ENCODE results near the gene TAGLN3.

TAGLN3 gene

DNA sequence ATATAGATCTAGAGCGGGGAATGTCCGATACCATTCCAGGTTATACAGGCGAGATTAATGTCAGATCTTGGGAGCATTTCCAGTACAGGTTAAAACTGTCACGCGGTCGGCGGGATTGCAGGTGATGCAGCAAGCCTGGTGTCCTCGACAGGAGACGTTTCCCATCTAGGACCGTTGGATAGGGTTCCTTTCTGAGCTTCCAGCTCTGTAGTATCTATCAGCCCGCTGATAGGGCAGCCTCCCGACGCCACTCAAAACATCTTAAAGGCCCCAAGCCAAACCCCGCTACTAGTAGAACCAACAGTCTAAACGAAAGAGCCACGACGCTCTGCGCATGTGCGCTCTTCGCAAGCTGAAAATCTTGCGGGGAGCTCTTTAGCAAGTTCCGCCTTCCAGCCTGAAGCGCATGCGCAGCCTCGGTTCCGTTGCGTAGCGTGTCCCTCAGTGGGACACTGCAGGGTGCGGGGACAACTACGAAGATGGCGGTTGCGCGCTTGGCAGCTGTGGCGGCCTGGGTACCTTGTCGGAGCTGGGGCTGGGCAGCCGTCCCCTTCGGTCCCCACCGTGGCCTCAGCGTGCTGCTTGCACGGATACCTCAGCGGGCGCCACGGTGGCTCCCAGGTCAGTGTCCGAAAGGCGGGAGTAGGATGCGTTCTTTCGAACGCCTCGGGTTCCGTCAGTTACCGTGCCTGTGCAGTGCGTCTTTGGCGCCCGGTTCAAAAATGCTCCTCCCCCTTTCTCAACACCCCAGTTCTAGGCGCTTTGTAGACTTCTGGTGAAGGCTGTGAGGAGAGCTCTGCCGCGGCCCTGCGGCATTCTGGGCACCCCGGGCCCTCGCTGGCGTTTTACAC, 19.9 kb upstream of the TAGLN3 start, which contains the start of gene ABHD10:
Gene ABHD10, plus strand, starts transcription at position 444 of the 851 bp plus-strand sequence. Its CDS starts 36 bp downstream, at position 480.
- DNase-seq (ENCODE audit: low read depth) = peak; percentile 89

DNA sequence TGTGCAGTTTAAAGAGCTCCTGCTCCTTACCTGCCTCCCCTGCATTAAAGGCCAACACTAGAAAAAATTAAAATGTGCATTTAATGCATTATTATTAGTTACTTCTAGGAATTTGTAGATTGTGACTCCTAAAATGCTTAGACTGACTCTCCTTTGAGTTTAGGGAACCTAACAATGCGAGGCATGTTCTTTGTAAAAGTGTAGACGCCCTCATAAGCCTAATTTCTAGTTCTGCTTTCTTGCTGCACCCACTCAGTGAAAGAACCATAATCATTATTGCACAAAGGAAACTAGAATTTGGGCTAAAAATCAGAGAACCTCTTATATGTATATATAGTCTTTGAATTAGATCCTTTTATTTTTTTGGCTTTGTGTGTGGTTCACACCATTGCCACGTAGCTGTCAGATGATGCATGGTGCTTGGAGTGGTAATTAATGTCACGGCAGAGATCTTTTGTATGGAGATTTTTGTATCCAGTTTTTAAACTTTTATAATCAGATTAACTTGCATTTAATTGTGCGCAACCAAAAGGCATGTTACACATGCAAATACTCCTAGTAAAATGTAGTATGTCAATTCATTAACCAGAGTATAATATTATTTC, 19.2 kb upstream of the TAGLN3 start:
- no peak for DNase-seq (ENCODE audit: low read depth)

DNA sequence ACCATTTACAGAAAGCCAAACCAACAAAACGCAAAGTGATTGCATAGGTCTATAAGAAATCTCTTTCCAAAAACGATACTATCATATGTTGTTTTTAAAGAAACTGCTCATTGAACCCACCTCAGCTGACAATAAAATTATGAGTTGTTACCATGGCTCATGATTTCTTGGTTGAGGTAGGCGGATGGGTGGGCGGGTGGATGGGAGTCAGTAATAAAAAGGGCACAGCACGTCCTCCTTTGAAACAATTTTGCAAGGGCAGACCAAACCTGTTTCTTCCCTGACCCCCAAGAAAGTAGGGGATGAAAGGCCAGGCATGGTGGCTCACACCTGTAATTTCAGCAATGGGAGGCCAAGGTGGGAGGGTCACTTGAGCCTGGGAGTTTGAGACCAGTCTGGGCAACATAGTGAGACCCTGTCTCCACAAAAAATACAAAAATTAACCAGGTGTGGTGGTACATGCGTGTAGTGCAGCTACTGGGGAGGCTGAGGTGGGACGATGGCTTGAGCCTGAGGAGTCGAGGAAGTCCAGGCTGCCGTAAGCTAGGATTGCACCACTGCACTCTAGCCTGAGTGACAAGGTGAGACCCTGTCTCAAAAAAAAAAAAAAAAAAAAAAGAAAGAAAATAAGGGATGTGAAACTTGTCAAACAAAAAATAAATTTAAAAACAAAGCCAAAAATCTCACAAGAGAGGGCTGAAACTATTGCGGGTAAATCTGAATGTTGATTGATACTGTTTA, 17.8 kb upstream of the TAGLN3 start:
- no peak for DNase-seq (ENCODE audit: low read depth)

DNA sequence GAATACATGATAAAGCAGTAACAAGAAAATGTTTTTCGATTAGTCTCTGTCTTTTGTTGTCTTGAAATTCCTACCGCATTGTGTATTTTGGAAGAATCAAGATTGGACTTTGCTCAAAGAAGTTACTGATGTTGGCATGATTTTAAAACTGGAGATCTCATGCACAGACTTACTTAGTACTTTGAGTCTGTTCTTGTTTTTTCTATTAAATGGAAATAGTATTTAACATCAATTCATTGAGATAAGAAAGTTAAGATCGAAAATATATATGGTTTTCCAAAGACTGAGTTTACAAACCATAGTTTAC, 17.3 kb upstream of the TAGLN3 start:
- no peak for DNase-seq (ENCODE audit: low read depth)

DNA sequence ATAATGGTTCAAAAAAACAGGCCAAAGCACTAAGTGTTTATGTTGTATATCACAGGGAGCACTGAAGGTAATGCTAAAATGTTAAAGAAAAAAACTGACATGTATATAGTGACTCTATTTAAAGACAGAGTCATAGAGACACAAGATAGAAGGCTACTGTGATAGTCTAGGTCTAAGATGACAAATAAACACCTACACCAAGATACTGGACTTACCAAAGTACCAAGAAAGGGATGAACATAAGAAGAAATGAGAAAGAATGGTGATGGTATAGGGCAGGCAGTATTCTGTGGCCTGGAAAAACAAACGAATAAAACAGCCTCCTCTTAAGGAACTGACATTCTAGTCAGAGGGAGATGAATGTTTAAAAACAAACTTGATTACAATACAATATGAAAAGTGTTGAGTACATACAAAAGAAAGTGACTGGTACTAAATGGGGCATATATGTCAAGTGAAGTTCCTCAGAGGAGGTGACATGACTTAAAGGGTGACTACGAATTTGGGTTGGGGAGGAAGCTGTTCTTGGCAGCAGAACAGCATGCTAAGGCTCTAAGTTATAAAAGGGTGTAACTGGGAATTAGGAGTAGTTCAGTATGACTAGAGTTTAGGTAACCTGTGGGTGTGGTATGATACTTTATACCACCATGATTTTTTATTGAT, 14.0 kb upstream of the TAGLN3 start:
- DNase-seq (ENCODE audit: low read depth) = no peak

DNA sequence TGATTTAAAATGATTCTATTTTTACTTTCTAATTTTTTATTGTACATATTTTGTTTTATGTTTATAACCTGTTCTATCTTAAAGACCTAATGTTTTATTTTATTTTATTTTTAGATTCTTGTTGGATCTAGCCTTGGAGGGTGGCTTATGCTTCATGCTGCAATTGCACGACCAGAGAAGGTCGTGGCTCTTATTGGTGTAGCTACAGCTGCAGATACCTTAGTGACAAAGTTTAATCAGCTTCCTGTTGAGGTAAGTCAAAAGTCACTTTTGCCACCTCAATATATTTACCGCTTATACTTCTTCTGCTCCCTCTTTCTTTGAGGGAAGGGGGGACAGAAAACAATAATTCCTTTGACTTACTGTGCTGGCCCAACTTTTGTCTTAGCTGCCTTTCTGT, 11.9 kb upstream of the TAGLN3 start:
- DNase-seq (ENCODE audit: low read depth) = no peak

DNA sequence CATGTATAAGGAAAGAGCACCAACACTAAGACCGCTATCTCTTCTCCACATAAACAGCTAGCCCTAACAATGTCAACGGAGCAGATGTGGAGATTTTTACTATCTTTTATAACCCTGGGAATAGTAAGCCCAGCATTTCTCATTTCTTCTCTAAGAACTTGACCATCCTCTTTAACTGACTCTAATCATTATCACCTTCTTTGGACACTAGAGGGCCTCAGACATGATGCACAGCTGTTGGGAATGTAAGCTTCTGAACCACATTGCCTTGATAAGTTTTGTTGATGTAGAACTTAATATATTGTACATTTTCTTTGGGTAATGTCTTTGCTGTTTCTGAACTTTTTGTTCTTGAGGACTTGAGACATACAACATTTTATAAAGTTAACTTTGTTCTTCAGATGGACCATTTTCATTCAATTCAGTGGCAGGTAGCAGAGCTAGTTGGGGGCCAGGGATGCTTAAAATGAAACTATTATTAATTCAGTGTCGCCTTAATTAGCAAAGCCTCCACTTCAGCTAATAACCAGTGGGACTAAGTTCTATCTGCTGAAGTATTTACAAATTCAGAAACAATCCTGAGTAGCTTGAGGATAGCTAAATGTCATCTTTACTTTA, 9.6 kb upstream of the TAGLN3 start:
- DNase-seq (ENCODE audit: low read depth) = no peak

DNA sequence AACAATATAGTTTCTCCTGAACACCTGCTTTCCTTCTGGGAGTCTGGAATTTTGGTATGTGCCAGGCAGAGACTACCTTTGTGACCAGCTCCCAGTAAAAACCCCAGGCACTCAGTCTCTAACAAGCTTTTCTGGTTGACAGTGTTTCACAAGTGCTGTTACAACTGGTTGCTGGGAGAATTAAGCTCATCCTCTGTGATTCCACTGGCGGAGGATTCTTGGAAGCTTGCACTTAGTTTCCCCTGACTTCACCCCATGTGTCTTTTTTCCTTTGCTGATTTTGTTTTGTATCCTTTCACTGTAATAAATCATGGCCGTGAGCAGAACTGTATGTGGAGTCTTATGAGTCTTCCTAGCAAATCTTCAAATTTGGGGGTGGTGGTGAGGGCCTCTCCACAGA, 5.7 kb upstream of the TAGLN3 start:
- DNase-seq (ENCODE audit: low read depth) = no peak

DNA sequence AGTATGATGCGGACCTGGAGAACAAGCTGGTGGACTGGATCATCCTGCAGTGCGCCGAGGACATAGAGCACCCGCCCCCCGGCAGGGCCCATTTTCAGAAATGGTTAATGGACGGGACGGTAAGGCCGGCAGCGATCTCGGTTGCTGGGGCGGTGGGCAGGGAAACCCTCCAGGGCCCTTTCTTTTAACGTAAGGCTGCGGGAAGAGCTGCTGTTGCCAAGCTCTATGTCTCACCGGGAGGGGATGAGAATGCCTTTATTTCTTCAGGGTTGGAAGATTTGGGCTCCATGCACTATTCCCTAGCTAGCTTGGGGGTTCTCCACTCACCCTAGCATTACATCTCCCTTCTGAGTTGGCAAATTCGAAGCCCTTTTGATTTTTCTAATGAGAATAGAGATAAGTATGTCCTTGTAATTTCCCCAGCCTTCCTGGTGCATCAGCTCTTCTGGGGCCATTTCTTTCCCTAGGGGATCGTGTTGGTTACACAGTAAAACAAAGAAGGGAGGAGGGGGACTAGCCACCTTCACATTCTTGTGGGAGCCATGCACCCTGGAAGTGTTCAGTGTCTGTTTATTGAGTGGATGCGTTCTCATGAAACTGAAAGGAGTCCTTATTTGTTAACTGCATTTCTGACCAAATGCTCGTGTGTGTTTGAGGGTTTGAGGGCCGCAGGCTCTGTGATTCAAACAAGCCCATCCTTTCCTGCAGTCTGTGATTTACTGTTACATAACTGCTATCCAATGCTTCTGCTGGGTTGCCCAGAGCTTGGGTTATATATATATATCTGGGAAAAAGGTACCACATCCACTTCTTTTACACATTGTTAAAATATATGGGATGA, 982 bp downstream of the TAGLN3 start:
- DNase-seq (ENCODE audit: low read depth) = no peak

DNA sequence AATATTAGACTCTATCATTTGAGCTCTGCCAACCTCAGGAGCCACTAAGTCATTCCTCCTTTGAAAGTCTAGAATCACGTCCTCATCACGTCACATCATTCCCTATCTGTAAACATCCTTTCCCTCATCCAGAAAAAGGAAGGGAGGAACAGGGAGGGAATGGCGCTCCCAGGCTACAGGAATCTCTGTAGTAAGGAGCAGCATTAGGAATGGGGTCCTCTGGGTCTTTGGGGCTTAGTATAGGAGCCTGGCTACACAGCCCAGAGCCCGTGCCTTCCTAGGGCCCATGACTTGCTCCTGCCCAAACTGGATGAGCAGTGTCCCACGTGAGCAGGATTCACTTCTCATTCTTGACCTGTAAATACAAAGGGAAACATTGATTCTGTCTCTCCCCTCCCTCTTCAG, 1.6 kb downstream of the TAGLN3 start:
- no peak for DNase-seq (ENCODE audit: low read depth)

DNA sequence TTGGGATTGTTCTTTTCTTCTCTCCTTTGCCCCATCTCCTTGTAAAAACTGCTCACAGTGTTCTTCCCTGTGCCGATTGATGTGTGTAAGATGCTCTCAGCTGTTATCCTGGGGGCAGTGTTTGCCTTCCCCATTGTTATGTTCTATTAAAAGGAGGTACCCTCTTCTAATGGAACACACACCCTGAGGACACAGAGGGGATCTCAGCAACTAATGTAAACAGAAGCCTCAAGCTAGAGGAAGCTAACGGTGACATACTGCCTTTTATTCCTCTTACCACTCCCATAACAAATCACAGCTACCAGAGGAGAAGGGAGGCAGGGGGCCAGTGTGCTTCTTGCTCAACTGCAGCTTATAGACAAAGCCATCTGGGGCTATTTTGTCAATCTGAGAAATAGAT, 2.2 kb downstream of the TAGLN3 start:
- DNase-seq (ENCODE audit: low read depth) = no peak

DNA sequence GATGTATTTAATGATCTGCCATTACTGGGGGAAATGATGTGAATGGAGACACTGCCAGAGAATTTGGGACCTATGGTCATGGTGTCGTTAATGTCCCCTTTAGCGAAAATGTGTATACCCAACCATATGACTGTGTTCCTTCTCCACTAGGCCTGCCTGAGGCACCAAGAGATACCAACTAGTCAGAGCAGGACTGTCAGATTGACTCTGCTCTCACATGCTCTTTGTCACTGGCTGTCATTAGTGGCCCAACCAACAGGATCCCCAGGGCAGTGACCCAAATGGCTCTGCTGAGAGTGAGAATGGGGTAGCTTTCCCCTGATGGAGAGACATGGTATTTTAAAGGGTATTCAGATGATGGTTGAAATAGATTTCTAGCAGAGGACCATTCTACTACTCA, 2.8 kb downstream of the TAGLN3 start:
- DNase-seq (ENCODE audit: low read depth) = no peak

DNA sequence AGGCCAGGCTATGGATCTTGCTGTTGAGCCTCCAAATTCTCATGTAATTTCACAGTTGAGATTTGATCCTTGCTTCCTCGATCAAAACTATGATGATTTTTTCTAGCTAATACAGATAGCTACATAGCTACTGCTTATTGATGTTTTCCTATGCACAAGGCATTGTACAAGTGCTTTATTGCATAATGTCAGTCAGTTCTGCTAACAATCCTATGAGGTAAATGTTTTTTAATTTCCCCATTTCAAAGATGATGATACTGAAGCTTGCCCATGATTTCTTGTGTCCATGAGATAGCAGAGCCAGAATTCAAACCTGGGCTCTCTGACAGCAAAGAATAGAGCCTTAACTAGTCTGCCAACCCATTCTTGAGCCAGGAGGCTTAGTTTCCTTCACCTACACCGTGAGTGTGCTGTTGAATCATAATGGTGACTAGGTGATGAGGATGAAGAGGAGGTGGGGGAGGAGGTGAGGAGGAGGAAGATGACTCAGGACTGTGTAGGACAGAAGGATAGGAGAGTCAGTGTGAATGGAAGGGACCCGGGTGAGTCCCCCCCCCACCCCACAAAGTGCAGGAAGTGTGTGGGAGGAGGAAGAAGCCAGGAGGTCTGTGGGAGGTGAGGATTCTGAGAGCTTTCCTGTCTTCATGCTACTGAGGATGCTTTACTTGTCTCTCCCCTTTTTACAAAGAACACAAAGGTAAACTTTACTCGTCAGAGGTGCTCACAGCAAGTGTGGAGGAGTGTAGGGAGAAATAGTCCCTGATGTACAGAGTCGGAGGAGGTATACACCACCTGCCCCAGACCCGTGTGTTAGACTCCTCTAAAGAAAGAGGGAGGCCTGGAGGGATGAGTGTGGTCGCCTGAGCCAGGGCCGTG, 3.6 kb downstream of the TAGLN3 start:
- no peak for DNase-seq (ENCODE audit: low read depth)

DNA sequence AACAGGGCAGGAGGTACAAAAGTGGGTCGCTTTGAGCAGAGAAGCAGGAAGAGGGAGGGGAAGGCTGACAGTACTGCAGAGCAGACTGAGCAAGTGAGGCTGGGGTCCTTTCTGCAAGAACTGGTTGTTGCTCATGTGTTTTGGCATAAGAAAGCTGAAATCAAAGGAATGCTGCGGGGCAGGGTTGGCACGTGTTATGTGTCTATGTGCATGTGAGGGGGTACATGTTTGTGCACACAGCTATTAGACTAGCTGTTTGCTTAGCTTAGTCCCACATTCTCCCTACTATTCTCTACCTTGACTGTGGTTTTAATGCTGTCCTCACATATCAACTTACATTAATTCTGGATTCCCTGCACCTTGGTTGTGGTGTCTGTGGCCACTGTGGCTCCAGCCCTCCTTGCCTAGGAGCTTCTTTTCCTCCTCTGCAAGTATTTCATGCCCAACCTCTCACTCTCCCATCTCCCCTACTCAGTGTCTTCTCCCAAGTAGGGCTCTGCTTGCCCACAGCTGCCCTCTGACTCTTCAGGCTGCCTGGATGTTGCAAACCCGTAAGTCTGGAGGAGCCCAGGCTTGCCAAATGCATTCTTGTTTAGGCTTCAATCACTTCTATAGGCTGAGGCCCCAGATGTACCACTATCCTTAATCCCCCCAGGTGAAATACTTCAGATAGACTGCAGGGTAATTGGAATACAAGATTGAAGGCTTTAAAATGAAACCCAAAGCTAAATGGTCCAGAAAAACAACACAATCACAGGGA, 4.8 kb downstream of the TAGLN3 start:
- DNase-seq (ENCODE audit: low read depth) = no peak

DNA sequence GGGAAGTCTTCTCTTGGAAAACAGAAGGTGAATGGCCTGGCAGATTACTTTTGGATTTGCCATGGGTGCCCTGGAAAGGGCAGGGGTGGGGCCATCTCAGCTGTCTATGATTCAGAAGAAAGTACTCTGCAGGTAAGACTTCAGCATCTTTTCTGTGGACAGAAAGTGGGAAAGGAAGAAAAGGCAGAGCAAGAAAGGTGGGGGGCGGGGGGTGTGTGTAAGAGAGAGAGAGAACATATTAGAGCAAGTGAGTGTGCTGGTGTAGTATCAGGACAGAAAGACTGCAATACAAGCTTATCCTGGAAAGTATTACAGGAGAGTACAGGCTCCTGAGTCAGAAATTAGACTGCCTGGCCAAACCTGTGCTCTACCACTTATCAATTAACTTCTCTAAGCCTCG, 5.5 kb downstream of the TAGLN3 start:
- no peak for DNase-seq (ENCODE audit: low read depth)

DNA sequence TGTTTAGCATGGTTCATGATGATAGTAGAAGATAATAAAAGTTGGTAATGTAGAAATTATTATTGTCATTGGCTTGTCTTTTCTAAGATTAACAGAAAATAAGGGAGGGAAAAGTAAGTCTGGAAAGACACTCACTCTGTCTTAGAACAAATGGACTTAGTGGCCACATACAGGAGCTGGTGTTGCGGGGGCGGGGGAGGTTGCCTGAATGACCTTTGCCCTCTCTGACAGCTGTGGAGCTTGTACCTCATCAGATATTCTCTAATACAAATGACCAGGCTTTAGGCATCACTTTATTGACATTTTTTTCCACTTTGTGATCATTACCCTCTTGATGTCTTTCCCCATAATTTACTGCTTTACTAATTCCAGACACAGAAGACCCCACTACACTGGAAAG, 5.9 kb downstream of the TAGLN3 start:
- DNase-seq (ENCODE audit: low read depth) = no peak

DNA sequence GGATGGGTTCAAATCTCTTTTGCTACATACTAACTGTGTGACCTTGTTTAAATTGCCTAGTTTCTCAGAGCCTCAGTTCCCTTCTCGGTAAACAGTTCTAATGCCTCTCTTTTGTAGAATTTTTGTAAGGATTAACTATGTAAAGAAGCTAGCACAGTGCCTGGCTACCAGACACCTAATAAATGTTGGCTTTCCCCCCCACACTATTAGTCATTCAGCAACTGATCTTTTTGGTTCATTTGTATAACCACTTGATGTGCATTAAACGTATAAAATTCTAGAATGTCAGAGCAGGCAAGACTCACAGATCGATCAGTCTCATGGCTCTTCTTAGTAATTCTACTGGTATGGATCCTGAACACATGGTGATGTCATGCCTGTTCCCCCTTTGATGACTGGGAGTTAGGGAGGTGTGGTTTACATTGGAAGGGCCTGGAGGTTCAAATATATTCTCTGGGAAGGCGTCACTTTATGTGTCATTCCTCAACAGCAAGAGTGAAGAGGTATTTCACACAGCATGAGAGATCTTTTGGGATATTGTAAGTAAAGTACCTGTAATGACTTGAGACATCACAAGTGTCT, 6.5 kb downstream of the TAGLN3 start:
- no peak for DNase-seq (ENCODE audit: low read depth)

DNA sequence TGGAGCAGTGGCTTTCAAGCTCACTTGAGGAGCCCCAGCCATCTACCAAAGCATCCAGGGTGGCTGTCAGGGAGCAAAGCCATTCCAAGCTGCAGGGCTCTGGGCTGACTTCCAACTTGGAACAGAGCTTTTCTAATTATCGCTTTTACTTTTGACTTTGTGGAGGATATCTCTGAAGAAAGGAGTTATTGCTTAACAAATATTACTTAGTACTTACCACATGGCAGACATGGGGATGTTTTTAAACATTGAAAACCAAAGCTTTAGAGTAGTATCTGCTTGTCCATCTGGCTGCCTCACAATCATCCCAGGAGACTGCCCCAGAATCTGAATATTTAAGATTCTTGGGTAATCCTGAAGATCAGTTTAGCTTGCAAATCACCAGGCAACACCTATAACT, 8.9 kb downstream of the TAGLN3 start:
- DNase-seq (ENCODE audit: low read depth) = no peak

DNA sequence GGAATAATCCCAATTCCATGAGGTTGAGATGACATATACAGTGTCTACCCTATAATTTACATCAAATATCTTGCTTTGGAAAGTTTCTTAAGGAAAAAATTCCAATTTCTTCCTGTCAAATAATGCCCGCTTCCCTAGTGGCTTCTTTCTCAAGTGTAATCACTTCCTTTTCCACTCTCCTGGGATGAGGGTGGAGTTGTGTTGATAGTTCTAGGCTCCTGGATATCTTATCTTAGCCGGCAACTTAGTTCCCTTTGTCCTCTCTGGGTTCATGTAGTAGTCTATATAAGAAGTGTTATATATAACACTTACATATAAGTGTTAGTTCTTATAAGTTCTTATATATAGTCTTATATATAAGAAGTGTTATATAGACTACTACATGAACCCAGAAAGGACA, 10.9 kb downstream of the TAGLN3 start:
- DNase-seq (ENCODE audit: low read depth) = no peak

Data from CMK (cell line).